Activated naive CD8-positive, alpha-beta T cell treated with anti-CD3 and anti-CD28 coated beads, Interleukin-2, amount 10 ng/mL, durations not matched to agents 7 days and 5 days (primary cell): ENCODE results near the gene RESF1. TPM values are rescaled to one million over a fixed set of nuclear protein-coding genes. Genes with fewer than 3 reads are reported as not detected.
"Not testable (repeated sequence)": the region's sequence is repeated elsewhere in the genome, so short reads cannot be mapped to it uniquely, and the experiment has no call there.

Experiments used
- ATAC-seq: fragments of 150-1000 bp; cut with Tn5 transposase; one replicate; pipeline ENCODE4 v1.10.0; 2021; ENCODE audit warnings: low read depth, moderate library complexity
- POLR2A ChIA-PET: fragments of 350-600 bp; sonication (Branson Sonifier 250); formaldehyde crosslinking; loops from one replicate; lab custom pipeline; 2021; ENCODE audit warnings: antibody characterized with exemption; lab: Charles Lee
- DNase-seq: peaks from one replicate; pipeline ENCODE4 v3.0.0; 2021
- H3K27ac Mint-ChIP-seq: one replicate; pipeline ENCODE4 v1.8.0; 2022; ENCODE audit warnings: mild to moderate bottlenecking, mixed read lengths
- H3K27me3 Mint-ChIP-seq: one replicate; pipeline ENCODE4 v1.8.0; 2022; ENCODE audit warnings: mild to moderate bottlenecking, moderate library complexity, mixed read lengths
- H3K36me3 Mint-ChIP-seq: one replicate; pipeline ENCODE4 v1.8.0; 2021; ENCODE audit warnings: mild to moderate bottlenecking, mixed read lengths
- H3K4me1 Mint-ChIP-seq: one replicate; pipeline ENCODE4 v1.8.0; 2021; ENCODE audit warnings: mixed read lengths
- H3K4me3 Mint-ChIP-seq: one replicate; pipeline ENCODE4 v1.8.0; 2022; ENCODE audit warnings: mild to moderate bottlenecking, moderate library complexity, mixed read lengths
- H3K9me3 Mint-ChIP-seq: one replicate; pipeline ENCODE4 v1.8.0; 2021; ENCODE audit warnings: mixed read lengths
- total RNA-seq, 2 experiments: library from RNA; stranded (reverse); gene quantifications; one replicate each; pipeline ENCODE4 v1.2.3, GENCODE V29; 2021

The RESF1 gene
- total RNA-seq, 2 experiments from 2014 or later = 252 to 261 TPM

GRCh38 chr12:31948697-31949359, 10.4 kb upstream of the RESF1 start:
- ATAC-seq, DNase-seq, H3K4me3 Mint-ChIP-seq, POLR2A ChIA-PET, H3K27ac Mint-ChIP-seq, H3K27me3 Mint-ChIP-seq, H3K4me1 Mint-ChIP-seq: not testable (repeated sequence)
- H3K36me3 Mint-ChIP-seq = peaks cover 51% of the 10 kb centered on the region
- H3K9me3 Mint-ChIP-seq = peaks cover 40% of the 10 kb centered on the region

GRCh38 chr12:31950088-31950487, 9.1 kb upstream of the RESF1 start:
- Mint-ChIP-seq H3K4me1 (peaks cover 10% of the 10 kb centered on the region), H3K27me3 (no peaks in the 10 kb centered on the region), H3K36me3 (peaks cover 43% of the 10 kb centered on the region), H3K27ac (no peak overlapping the region), H3K4me3 (no peak overlapping the region), H3K9me3 (peaks cover 38% of the 10 kb centered on the region)
- POLR2A ChIA-PET = no interaction called here
- DNase-seq = no peak
- ATAC-seq = no peak

GRCh38 chr12:31950492-31950891, 8.7 kb upstream of the RESF1 start:
- POLR2A ChIA-PET = no interaction called here
- no peak for DNase-seq
- Mint-ChIP-seq H3K36me3 (peaks cover 47% of the 10 kb centered on the region), H3K27ac (no peak overlapping the region), H3K4me3 (no peak overlapping the region), H3K4me1 (peaks cover 14% of the 10 kb centered on the region), H3K9me3 (peaks cover 41% of the 10 kb centered on the region), H3K27me3 (no peaks in the 10 kb centered on the region)
- no peak for ATAC-seq

- H3K4me1 Mint-ChIP-seq = peaks cover 17% of the 10 kb centered on the region
- H3K27ac Mint-ChIP-seq = no peak overlapping the region
- POLR2A ChIA-PET = no interaction called here
- no peak for DNase-seq
- no peak overlapping the region for H3K4me3 Mint-ChIP-seq
- ATAC-seq = no peak
- H3K9me3 Mint-ChIP-seq = peaks cover 36% of the 10 kb centered on the region
- peaks cover 48% of the 10 kb centered on the region for H3K36me3 Mint-ChIP-seq
- no peaks in the 10 kb centered on the region for H3K27me3 Mint-ChIP-seq
Observed at GRCh38 chr12:31951008-31951407, 8.2 kb upstream of the RESF1 start.

- DNase-seq (no peak), ATAC-seq (no peak)
- POLR2A ChIA-PET = no interaction called here
- Mint-ChIP-seq H3K4me1 (peaks cover 21% of the 10 kb centered on the region), H3K4me3 (no peak overlapping the region), H3K27ac (no peak overlapping the region), H3K27me3 (no peaks in the 10 kb centered on the region), H3K9me3 (peaks cover 39% of the 10 kb centered on the region), H3K36me3 (peaks cover 54% of the 10 kb centered on the region)
Observed at GRCh38 chr12:31951939-31952338, 7.3 kb upstream of the RESF1 start.

- Mint-ChIP-seq H3K4me1 (peaks cover 24% of the 10 kb centered on the region), H3K36me3 (peaks cover 57% of the 10 kb centered on the region), H3K27me3 (no peaks in the 10 kb centered on the region), H3K9me3 (peaks cover 39% of the 10 kb centered on the region), H3K4me3 (no peak overlapping the region), H3K27ac (no peak overlapping the region)
- ATAC-seq (no peak), DNase-seq (no peak)
- POLR2A ChIA-PET = no interaction called here
Observed at GRCh38 chr12:31952418-31952817, 6.8 kb upstream of the RESF1 start.

- no peak for ATAC-seq
- H3K4me1 Mint-ChIP-seq = peaks cover 31% of the 10 kb centered on the region
- POLR2A ChIA-PET = interaction anchor here (1.0 kb wide), 1 partner anchor 27 kb away, joined by 3 read pairs; no protein-coding TSS in a partner anchor
- peak overlapping the region; percentile 16 for H3K4me3 Mint-ChIP-seq
- H3K9me3 Mint-ChIP-seq = peaks cover 28% of the 10 kb centered on the region
- no peak for DNase-seq
- peak overlapping the region; percentile 52 for H3K27ac Mint-ChIP-seq
- no peaks in the 10 kb centered on the region for H3K27me3 Mint-ChIP-seq
- peaks cover 39% of the 10 kb centered on the region for H3K36me3 Mint-ChIP-seq
Observed at GRCh38 chr12:31954925-31955858, 4.0 kb upstream of the RESF1 start.

GRCh38 chr12:31958569-31959160, 550 bp upstream of the RESF1 start:
- Mint-ChIP-seq H3K4me1 (peaks cover 48% of the 10 kb centered on the region), H3K27ac (peak overlapping the region; percentile 93), H3K9me3 (peaks cover 16% of the 10 kb centered on the region), H3K27me3 (no peaks in the 10 kb centered on the region), H3K36me3 (peaks cover 52% of the 10 kb centered on the region), H3K4me3 (peak overlapping the region; percentile 93)
- DNase-seq (no peak), ATAC-seq (no peak)
- POLR2A ChIA-PET = interaction anchor here (0.6 to 3.3 kb wide), 20 partner anchors 9 to 305 kb away, joined by 3 to 32 read pairs (median 8); partner anchors contain the start of genes AMN1 and ETFBKMT

- ATAC-seq (peak; percentile 58), DNase-seq (no peak)
- peaks cover 18% of the 10 kb centered on the region for H3K9me3 Mint-ChIP-seq
- POLR2A ChIA-PET = interaction anchor here (0.5 to 3.3 kb wide), 24 partner anchors 8 to 306 kb away, joined by 3 to 32 read pairs (median 7); partner anchors contain the start of genes AMN1, BICD1 and ETFBKMT
- peak overlapping the region; percentile 80 for H3K4me3 Mint-ChIP-seq
- H3K27ac Mint-ChIP-seq = peak overlapping the region; percentile 94
- H3K36me3 Mint-ChIP-seq = peaks cover 64% of the 10 kb centered on the region
- no peaks in the 10 kb centered on the region for H3K27me3 Mint-ChIP-seq
- peaks cover 57% of the 10 kb centered on the region for H3K4me1 Mint-ChIP-seq
Observed at GRCh38 chr12:31959701-31960391, 631 bp downstream of the RESF1 start.

- no peak for DNase-seq
- H3K4me3 Mint-ChIP-seq = peak overlapping the region; percentile 80
- POLR2A ChIA-PET = interaction anchor here (0.6 to 3.3 kb wide), 12 partner anchors 29 to 302 kb away, joined by 3 to 13 read pairs (median 4); partner anchors contain the start of genes AMN1 and ETFBKMT
- peaks cover 64% of the 10 kb centered on the region for H3K36me3 Mint-ChIP-seq
- H3K27ac Mint-ChIP-seq = peak overlapping the region; percentile 94
- H3K27me3 Mint-ChIP-seq = no peaks in the 10 kb centered on the region
- ATAC-seq = no peak
- peaks cover 59% of the 10 kb centered on the region for H3K4me1 Mint-ChIP-seq
- H3K9me3 Mint-ChIP-seq = peaks cover 11% of the 10 kb centered on the region
Observed at GRCh38 chr12:31961137-31961536, 1.9 kb downstream of the RESF1 start.

- H3K4me3 Mint-ChIP-seq = peak overlapping the region; percentile 80
Observed at GRCh38 chr12:31962076-31962475, 2.9 kb downstream of the RESF1 start.

GRCh38 chr12:31964280-31964679, 5.1 kb downstream of the RESF1 start:
- Mint-ChIP-seq H3K27ac (peak overlapping the region; percentile 83), H3K4me1 (peaks cover 67% of the 10 kb centered on the region), H3K27me3 (no peaks in the 10 kb centered on the region), H3K36me3 (peaks cover 67% of the 10 kb centered on the region), H3K4me3 (peak overlapping the region; percentile 80), H3K9me3 (peaks cover 4% of the 10 kb centered on the region)
- ATAC-seq (no peak), DNase-seq (no peak)
- POLR2A ChIA-PET = interaction anchor here (1.0 kb wide), 1 partner anchor 305 kb away, joined by 4 read pairs; the partner anchor contains the start of gene ETFBKMT

More at GRCh38 chr12:31962076-31962475, 2.9 kb downstream of the RESF1 start:
- Mint-ChIP-seq H3K36me3 (peaks cover 61% of the 10 kb centered on the region), H3K9me3 (peaks cover 8% of the 10 kb centered on the region), H3K27ac (peak overlapping the region; percentile 94), H3K27me3 (no peaks in the 10 kb centered on the region), H3K4me1 (peaks cover 64% of the 10 kb centered on the region)
- POLR2A ChIA-PET = interaction anchor here (0.9 to 3.3 kb wide), 7 partner anchors 28 to 239 kb away, joined by 3 to 11 read pairs (median 6); partner anchors contain the start of gene AMN1
- ATAC-seq = no peak
- DNase-seq = no peak
